ENCODE data around the gene ZNF654. TPM values are rescaled to one million over a fixed set of nuclear protein-coding genes. Genes with fewer than 3 reads are reported as not detected.

ZNF654 gene
- total RNA-seq, 6 experiments from 2014 or later, result 5.4 to 11.7 (median 6.7) TPM

GRCh38 chr3:88036221-88036620, 22.8 kb upstream of the ZNF654 start:
- DNase-seq (no peak), ATAC-seq (no peak)
- Histone ChIP-seq H3K4me3 (no peak overlapping the region), H3K36me3 (no peaks in the 10 kb centered on the region), H3K27me3 (no peaks in the 10 kb centered on the region), H3K4me1 (peaks cover 0 to 3% (median under 1%) of the 10 kb centered on the region in 4 donors), H3K27ac (no peak overlapping the region), H3K9me3 (no peaks in the 10 kb centered on the region)
- TF ChIP-seq POLR2A (IDR thresholded peaks at IDR 0.05) (no peak), CTCF (IDR thresholded peaks at IDR 0.05) (no peak)
- intact Hi-C loops (cut with DNase I), result no loop called here
- 79% methylated on average over 5 of the region's 5 CpGs for WGBS (ENCODE audit: insufficient coverage, low coverage, low lambda C conversion rate, missing lambda C conversion rate)

- no peak for ATAC-seq
- Histone ChIP-seq H3K36me3 (no peaks in the 10 kb centered on the region), H3K27ac (no peak overlapping the region), H3K27me3 (no peaks in the 10 kb centered on the region), H3K9me3 (no peaks in the 10 kb centered on the region), H3K4me3 (no peak overlapping the region), H3K4me1 (no peaks in the 10 kb centered on the region)
- intact Hi-C loops (cut with DNase I), result no loop called here
- no peak for DNase-seq
- TF ChIP-seq POLR2A (IDR thresholded peaks at IDR 0.05) (no peak), CTCF (IDR thresholded peaks at IDR 0.05) (no peak)
- WGBS (ENCODE audit: insufficient coverage, low coverage, low lambda C conversion rate, missing lambda C conversion rate), result 25% methylated on average over 2 of the region's 2 CpGs
These were observed 20.5 kb upstream of the ZNF654 start for GRCh38 chr3:88038566-88038965.

- no peak overlapping the region for H3K27ac ChIP-seq
- no peaks in the 10 kb centered on the region for H3K9me3 ChIP-seq
- no peak for ATAC-seq
- TF ChIP-seq POLR2A (IDR thresholded peaks at IDR 0.05) (no peak), CTCF (IDR thresholded peaks at IDR 0.05) (no peak)
- intact Hi-C loops (cut with DNase I), result no loop called here
- no peaks in the 10 kb centered on the region for H3K4me1 ChIP-seq
- H3K4me3 ChIP-seq, result no peak overlapping the region
- 67% methylated on average over 4 of the region's 4 CpGs for WGBS (ENCODE audit: insufficient coverage, low coverage, low lambda C conversion rate, missing lambda C conversion rate)
- no peaks in the 10 kb centered on the region for H3K27me3 ChIP-seq
- no peaks in the 10 kb centered on the region for H3K36me3 ChIP-seq
- DNase-seq, result no peak
These were observed 18.5 kb upstream of the ZNF654 start for GRCh38 chr3:88040529-88040928.

- WGBS (ENCODE audit: insufficient coverage, low coverage, low lambda C conversion rate, missing lambda C conversion rate), result 100% methylated on average over 2 of the region's 3 CpGs
- TF ChIP-seq CTCF (IDR thresholded peaks at IDR 0.05) (no peak), POLR2A (IDR thresholded peaks at IDR 0.05) (no peak)
- Histone ChIP-seq H3K9me3 (no peaks in the 10 kb centered on the region), H3K36me3 (no peaks in the 10 kb centered on the region), H3K4me3 (no peak overlapping the region), H3K4me1 (no peaks in the 10 kb centered on the region), H3K27ac (no peak overlapping the region), H3K27me3 (no peaks in the 10 kb centered on the region)
- intact Hi-C loops (cut with DNase I), result no loop called here
- DNase-seq, result no peak
- no peak for ATAC-seq
These were observed 18.1 kb upstream of the ZNF654 start for GRCh38 chr3:88041005-88041404.

- 53% methylated on average over 1 of the region's 1 CpG for WGBS (ENCODE audit: insufficient coverage, low coverage, low lambda C conversion rate, missing lambda C conversion rate)
- no peak for TF ChIP-seq CTCF (IDR thresholded peaks at IDR 0.05)
- TF ChIP-seq POLR2A (IDR thresholded peaks at IDR 0.05), result no peak
- no peak overlapping the region for H3K27ac ChIP-seq
- H3K36me3 ChIP-seq, result no peaks in the 10 kb centered on the region
- no peaks in the 10 kb centered on the region for H3K27me3 ChIP-seq
- intact Hi-C loops (cut with DNase I), result no loop called here
- no peaks in the 10 kb centered on the region for H3K9me3 ChIP-seq
- no peak for DNase-seq
- no peak for ATAC-seq
- no peaks in the 10 kb centered on the region for H3K4me1 ChIP-seq
- H3K4me3 ChIP-seq, result no peak overlapping the region
These were observed 14.6 kb upstream of the ZNF654 start for GRCh38 chr3:88044411-88044810.

All from right lobe of liver (tissue), 6 donors.